ENCODE results near the gene ESF1. TPM values are rescaled to one million over a fixed set of nuclear protein-coding genes. Genes with fewer than 3 reads are reported as not detected.

The ESF1 gene
- total and polyA plus RNA-seq, 4 donors = 3.5 to 7.3 (median 5.7) TPM

DNA sequence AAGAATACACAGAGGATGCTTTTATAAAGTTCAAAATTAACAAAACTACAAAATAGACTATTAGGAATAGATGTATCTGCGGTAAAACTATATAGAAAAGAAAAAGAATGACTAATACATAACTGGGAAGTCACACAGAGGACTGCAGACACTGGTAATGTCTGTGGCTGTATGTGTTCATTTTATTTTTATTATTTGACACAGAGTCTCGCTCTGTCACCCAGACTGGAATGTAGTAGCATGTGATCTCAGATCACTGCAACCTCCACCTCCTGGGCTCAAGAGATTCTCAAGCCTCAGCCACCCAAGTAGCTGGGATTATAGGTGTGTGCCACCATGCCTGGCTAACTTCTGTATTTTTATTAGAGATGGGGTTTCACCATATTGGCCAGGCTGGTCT, 38.9 kb downstream of the ESF1 start:
- H3K4me1 ChIP-seq (ENCODE audit: control insufficient read depth in 4 of 4, insufficient read depth in 4 of 4, low read length in 3 of 4) = no peaks in the 10 kb centered on the region
- TF ChIP-seq FOXA2 (IDR thresholded peaks at IDR 0.05) = no peak
- no peak for TF ChIP-seq YY1 (IDR thresholded peaks at IDR 0.05)
- TF ChIP-seq, protein P1, sequence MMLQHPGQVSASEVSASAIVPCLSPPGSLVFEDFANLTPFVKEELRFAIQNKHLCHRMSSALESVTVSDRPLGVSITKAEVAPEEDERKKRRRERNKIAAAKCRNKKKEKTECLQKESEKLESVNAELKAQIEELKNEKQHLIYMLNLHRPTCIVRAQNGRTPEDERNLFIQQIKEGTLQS (IDR thresholded peaks at IDR 0.05) = no peak
- H3K27ac ChIP-seq (ENCODE audit: low read depth in 1 of 2, low read length in 2 of 2) = no peak overlapping the region
- no peaks in the 10 kb centered on the region for H3K9me3 ChIP-seq (ENCODE audit: control insufficient read depth in 4 of 4, low read length in 3 of 4)
- DNase-seq (ENCODE audit: low spot score) = no peak
- no peak overlapping the region for H3K4me3 ChIP-seq (ENCODE audit: low read depth in 1 of 3, low read length in 3 of 3)
- no peak overlapping the region for H3K9ac ChIP-seq (ENCODE audit: low read depth in 1 of 2, low read length in 2 of 2)
- no peaks in the 10 kb centered on the region for H3K27me3 ChIP-seq (ENCODE audit: control insufficient read depth in 4 of 4, insufficient read depth in 4 of 4, low read length in 3 of 4)
- WGBS = 79% methylated on average over 2 of the region's 2 CpGs
- peaks cover 0 to 15% (median 0%) of the 10 kb centered on the region in 4 donors for H3K36me3 ChIP-seq (ENCODE audit: control insufficient read depth in 4 of 4, insufficient read depth in 3 of 4, low read depth in 1 of 4, low read length in 3 of 4)

GRCh38 chr20:13744352-13744751, 40.4 kb downstream of the ESF1 start:
- H3K9ac ChIP-seq (ENCODE audit: low read depth in 1 of 2, low read length in 2 of 2) = no peak overlapping the region
- H3K36me3 ChIP-seq (ENCODE audit: control insufficient read depth in 4 of 4, insufficient read depth in 3 of 4, low read depth in 1 of 4, low read length in 3 of 4) = peaks cover 0 to 8% (median 2%) of the 10 kb centered on the region in 4 donors
- H3K4me1 ChIP-seq (ENCODE audit: control insufficient read depth in 4 of 4, insufficient read depth in 4 of 4, low read length in 3 of 4) = no peaks in the 10 kb centered on the region
- H3K4me3 ChIP-seq (ENCODE audit: low read depth in 1 of 3, low read length in 3 of 3) = no peak overlapping the region
- DNase-seq (ENCODE audit: low spot score) = no peak
- 82% methylated on average over 1 of the region's 1 CpG for WGBS
- no peaks in the 10 kb centered on the region for H3K9me3 ChIP-seq (ENCODE audit: control insufficient read depth in 4 of 4, low read length in 3 of 4)
- H3K27ac ChIP-seq (ENCODE audit: low read depth in 1 of 2, low read length in 2 of 2) = no peak overlapping the region
- TF ChIP-seq JUND (IDR thresholded peaks at IDR 0.05) (no peak), RXRA (IDR thresholded peaks at IDR 0.05) (no peak), CTCF (IDR thresholded peaks at IDR 0.05; ENCODE audit: low read depth, low read length, missing input control) (no peak), FOXA2 (IDR thresholded peaks at IDR 0.05) (no peak), FOXA1 (IDR thresholded peaks at IDR 0.05) (no peak), HNF4G (IDR thresholded peaks at IDR 0.05) (no peak), GABPA (IDR thresholded peaks at IDR 0.05 in 1 of 2, conservative IDR thresholded peaks at IDR 0.05 in 1 of 2) (no peak), NR2F2 (IDR thresholded peaks at IDR 0.05) (no peak), RAD21 (IDR thresholded peaks at IDR 0.05) (no peak), TAF1 (conservative IDR thresholded peaks at IDR 0.05) (no peak), EGR1 (IDR thresholded peaks at IDR 0.05; ENCODE audit: low read depth in 2 of 2) (no peak), YY1 (IDR thresholded peaks at IDR 0.05) (no peak), SP1 (IDR thresholded peaks at IDR 0.05) (no peak), ZBTB33 (IDR thresholded peaks at IDR 0.05) (no peak), MAX (IDR thresholded peaks at IDR 0.05) (no peak), HNF4A (conservative IDR thresholded peaks at IDR 0.05) (no peak)
- TF ChIP-seq, protein P1 (IDR thresholded peaks at IDR 0.05) = no peak
- TF ChIP-seq, protein P2, sequence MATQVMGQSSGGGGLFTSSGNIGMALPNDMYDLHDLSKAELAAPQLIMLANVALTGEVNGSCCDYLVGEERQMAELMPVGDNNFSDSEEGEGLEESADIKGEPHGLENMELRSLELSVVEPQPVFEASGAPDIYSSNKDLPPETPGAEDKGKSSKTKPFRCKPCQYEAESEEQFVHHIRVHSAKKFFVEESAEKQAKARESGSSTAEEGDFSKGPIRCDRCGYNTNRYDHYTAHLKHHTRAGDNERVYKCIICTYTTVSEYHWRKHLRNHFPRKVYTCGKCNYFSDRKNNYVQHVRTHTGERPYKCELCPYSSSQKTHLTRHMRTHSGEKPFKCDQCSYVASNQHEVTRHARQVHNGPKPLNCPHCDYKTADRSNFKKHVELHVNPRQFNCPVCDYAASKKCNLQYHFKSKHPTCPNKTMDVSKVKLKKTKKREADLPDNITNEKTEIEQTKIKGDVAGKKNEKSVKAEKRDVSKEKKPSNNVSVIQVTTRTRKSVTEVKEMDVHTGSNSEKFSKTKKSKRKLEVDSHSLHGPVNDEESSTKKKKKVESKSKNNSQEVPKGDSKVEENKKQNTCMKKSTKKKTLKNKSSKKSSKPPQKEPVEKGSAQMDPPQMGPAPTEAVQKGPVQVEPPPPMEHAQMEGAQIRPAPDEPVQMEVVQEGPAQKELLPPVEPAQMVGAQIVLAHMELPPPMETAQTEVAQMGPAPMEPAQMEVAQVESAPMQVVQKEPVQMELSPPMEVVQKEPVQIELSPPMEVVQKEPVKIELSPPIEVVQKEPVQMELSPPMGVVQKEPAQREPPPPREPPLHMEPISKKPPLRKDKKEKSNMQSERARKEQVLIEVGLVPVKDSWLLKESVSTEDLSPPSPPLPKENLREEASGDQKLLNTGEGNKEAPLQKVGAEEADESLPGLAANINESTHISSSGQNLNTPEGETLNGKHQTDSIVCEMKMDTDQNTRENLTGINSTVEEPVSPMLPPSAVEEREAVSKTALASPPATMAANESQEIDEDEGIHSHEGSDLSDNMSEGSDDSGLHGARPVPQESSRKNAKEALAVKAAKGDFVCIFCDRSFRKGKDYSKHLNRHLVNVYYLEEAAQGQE (IDR thresholded peaks at IDR 0.05) = no peak
- H3K27me3 ChIP-seq (ENCODE audit: control insufficient read depth in 4 of 4, insufficient read depth in 4 of 4, low read length in 3 of 4) = no peaks in the 10 kb centered on the region

Measured in liver (tissue), 9 donors.